IPS-18c (cell line): Measurements from ENCODE around the gene PXDC1.
"Not testable (repeated sequence)": the region's sequence is repeated elsewhere in the genome, so short reads cannot be mapped to it uniquely, and the experiment has no call there.

ENCODE experiments used
- H3K4me3 ChIP-seq: 2 replicates; pipeline ENCODE4 v1.7.0; 2013; ENCODE audit warnings: low read depth, mild to moderate bottlenecking, low read length, moderate library complexity; ENCODE audit not compliant: insufficient read depth
- H3K9me3 ChIP-seq: one replicate; pipeline ENCODE4 v1.6.1; 2013; ENCODE audit warnings: mild to moderate bottlenecking, low read length, moderate library complexity; ENCODE audit not compliant: control insufficient read depth, insufficient read depth

PXDC1 gene

GRCh38 chr6:3770023-3770720 is 18.7 kb upstream of the PXDC1 start:
- Histone ChIP-seq H3K4me3 (no peak overlapping the region), H3K9me3 (no peaks in the 10 kb centered on the region)

GRCh38 chr6:3769610-3770009 is 18.1 kb upstream of the PXDC1 start:
- Histone ChIP-seq H3K4me3 (no peak overlapping the region), H3K9me3 (no peaks in the 10 kb centered on the region)

- no peak overlapping the region for H3K4me3 ChIP-seq
These were observed 17.0 kb upstream of the PXDC1 start for GRCh38 chr6:3768502-3768901.

GRCh38 chr6:3767483-3767882 is 16.0 kb upstream of the PXDC1 start:
- not testable (repeated sequence) for H3K9me3 ChIP-seq, H3K4me3 ChIP-seq

More at GRCh38 chr6:3768502-3768901, 17.0 kb upstream of the PXDC1 start:
- H3K9me3 ChIP-seq = no peaks in the 10 kb centered on the region

GRCh38 chr6:3766214-3766613 is 14.7 kb upstream of the PXDC1 start:
- Histone ChIP-seq H3K4me3 (no peak overlapping the region), H3K9me3 (no peaks in the 10 kb centered on the region)

- no peaks in the 10 kb centered on the region for H3K9me3 ChIP-seq
- no peak overlapping the region for H3K4me3 ChIP-seq
These were observed 13.9 kb upstream of the PXDC1 start for GRCh38 chr6:3765415-3765814.

GRCh38 chr6:3764516-3765335 is 13.2 kb upstream of the PXDC1 start:
- Histone ChIP-seq H3K4me3 (no peak overlapping the region), H3K9me3 (no peaks in the 10 kb centered on the region)

GRCh38 chr6:3762852-3763251 is 11.3 kb upstream of the PXDC1 start:
- Histone ChIP-seq H3K9me3 (no peaks in the 10 kb centered on the region), H3K4me3 (no peak overlapping the region)

GRCh38 chr6:3762359-3762758 is 10.8 kb upstream of the PXDC1 start:
- Histone ChIP-seq H3K4me3 (no peak overlapping the region), H3K9me3 (no peaks in the 10 kb centered on the region)

- Histone ChIP-seq H3K9me3 (no peaks in the 10 kb centered on the region), H3K4me3 (no peak overlapping the region)
These were observed 10.4 kb upstream of the PXDC1 start for GRCh38 chr6:3761989-3762270.

- Histone ChIP-seq H3K4me3 (no peak overlapping the region), H3K9me3 (no peaks in the 10 kb centered on the region)
These were observed 8.2 kb upstream of the PXDC1 start for GRCh38 chr6:3759646-3760232.

- H3K9me3 ChIP-seq = no peaks in the 10 kb centered on the region
- H3K4me3 ChIP-seq = no peak overlapping the region
These were observed 7.3 kb upstream of the PXDC1 start for GRCh38 chr6:3758842-3759144.

GRCh38 chr6:3757998-3758841 is 6.7 kb upstream of the PXDC1 start:
- H3K9me3 ChIP-seq = not testable (repeated sequence)

GRCh38 chr6:3757241-3757641 is 5.7 kb upstream of the PXDC1 start:
- no peaks in the 10 kb centered on the region for H3K9me3 ChIP-seq
- H3K4me3 ChIP-seq = no peak overlapping the region

More at GRCh38 chr6:3757998-3758841, 6.7 kb upstream of the PXDC1 start:
- H3K4me3 ChIP-seq = not testable (repeated sequence)

- H3K4me3 ChIP-seq = no peak overlapping the region
- no peaks in the 10 kb centered on the region for H3K9me3 ChIP-seq
These were observed 5.0 kb upstream of the PXDC1 start for GRCh38 chr6:3756546-3756945.

- no peak overlapping the region for H3K4me3 ChIP-seq
- H3K9me3 ChIP-seq = no peaks in the 10 kb centered on the region
These were observed 4.4 kb upstream of the PXDC1 start for GRCh38 chr6:3755637-3756545.

GRCh38 chr6:3754776-3755175 is 3.3 kb upstream of the PXDC1 start:
- Histone ChIP-seq H3K9me3 (no peaks in the 10 kb centered on the region), H3K4me3 (no peak overlapping the region)
